BLaER1 (cell line): ENCODE data around the gene CLSTN2.

Source experiments
- H3K27ac ChIP-seq: shearing (Covaris generic); formaldehyde crosslinking; 2 replicates; pipeline ENCODE4 v1.8.1; 2022
- H3K27me3 ChIP-seq: shearing (Covaris generic); formaldehyde crosslinking; 2 replicates; pipeline ENCODE4 v1.8.1; 2022
- H3K36me3 ChIP-seq: shearing (Covaris generic); formaldehyde crosslinking; 2 replicates; pipeline ENCODE4 v1.8.1; 2022
- H3K4me1 ChIP-seq: shearing (Covaris generic); formaldehyde crosslinking; 2 replicates; pipeline ENCODE4 v1.8.1; 2022
- H3K4me2 ChIP-seq: shearing (Covaris generic); formaldehyde crosslinking; 2 replicates; pipeline ENCODE4 v1.8.1; 2022
- H3K4me3 ChIP-seq: shearing (Covaris generic); formaldehyde crosslinking; 2 replicates; pipeline ENCODE4 v1.8.1; 2022
- H3K9ac ChIP-seq: shearing (Covaris generic); formaldehyde crosslinking; 2 replicates; pipeline ENCODE4 v1.8.1; 2022
- H3K9me3 ChIP-seq: shearing (Covaris generic); formaldehyde crosslinking; 2 replicates; pipeline ENCODE4 v1.8.1; 2022
- H4K20me1 ChIP-seq: shearing (Covaris generic); formaldehyde crosslinking; 2 replicates; pipeline ENCODE4 v1.8.1; 2022
- Cebpa-rat ChIP-seq: shearing (Covaris generic); IDR thresholded peaks from 2 replicates; pipeline ENCODE4 v1.8.1; 2022

Gene CLSTN2

GRCh38 chr3:140465988-140466387 is 531.0 kb downstream of the CLSTN2 start:
- Histone ChIP-seq H3K4me1 (no peaks in the 10 kb centered on the region), H3K27ac (no peak overlapping the region), H3K9ac (no peak overlapping the region), H3K4me2 (no peak overlapping the region), H3K4me3 (no peak overlapping the region), H3K27me3 (no peaks in the 10 kb centered on the region), H3K9me3 (no peaks in the 10 kb centered on the region), H3K36me3 (no peaks in the 10 kb centered on the region), H4K20me1 (no peaks in the 10 kb centered on the region)
- no peak for TF ChIP-seq Cebpa-rat

- Histone ChIP-seq H4K20me1 (no peaks in the 10 kb centered on the region), H3K27ac (no peak overlapping the region), H3K9ac (no peak overlapping the region), H3K4me2 (no peak overlapping the region), H3K4me3 (no peak overlapping the region), H3K4me1 (no peaks in the 10 kb centered on the region), H3K27me3 (no peaks in the 10 kb centered on the region), H3K36me3 (no peaks in the 10 kb centered on the region), H3K9me3 (no peaks in the 10 kb centered on the region)
- TF ChIP-seq Cebpa-rat = no peak
Observed at GRCh38 chr3:140466535-140466934, 531.5 kb downstream of the CLSTN2 start.

GRCh38 chr3:140467104-140467577 is 532.2 kb downstream of the CLSTN2 start:
- Histone ChIP-seq H4K20me1 (no peaks in the 10 kb centered on the region), H3K4me1 (no peaks in the 10 kb centered on the region), H3K36me3 (no peaks in the 10 kb centered on the region), H3K9ac (no peak overlapping the region), H3K9me3 (no peaks in the 10 kb centered on the region), H3K27me3 (no peaks in the 10 kb centered on the region), H3K4me2 (no peak overlapping the region), H3K4me3 (no peak overlapping the region), H3K27ac (no peak overlapping the region)
- TF ChIP-seq Cebpa-rat = no peak

GRCh38 chr3:140467796-140468315 is 532.9 kb downstream of the CLSTN2 start:
- Histone ChIP-seq H3K9me3 (no peaks in the 10 kb centered on the region), H3K27me3 (no peaks in the 10 kb centered on the region), H3K4me2 (no peak overlapping the region), H3K9ac (no peak overlapping the region), H3K27ac (no peak overlapping the region), H3K36me3 (no peaks in the 10 kb centered on the region), H4K20me1 (no peaks in the 10 kb centered on the region), H3K4me3 (no peak overlapping the region), H3K4me1 (no peaks in the 10 kb centered on the region)
- no peak for TF ChIP-seq Cebpa-rat

- Histone ChIP-seq H3K4me1 (no peaks in the 10 kb centered on the region), H4K20me1 (no peaks in the 10 kb centered on the region), H3K4me3 (no peak overlapping the region), H3K4me2 (no peak overlapping the region), H3K9ac (no peak overlapping the region), H3K9me3 (no peaks in the 10 kb centered on the region), H3K36me3 (no peaks in the 10 kb centered on the region), H3K27ac (no peak overlapping the region), H3K27me3 (no peaks in the 10 kb centered on the region)
- no peak for TF ChIP-seq Cebpa-rat
Observed at GRCh38 chr3:140468407-140468806, 533.4 kb downstream of the CLSTN2 start.

GRCh38 chr3:140469491-140469890 is 534.5 kb downstream of the CLSTN2 start:
- Histone ChIP-seq H3K27me3 (no peaks in the 10 kb centered on the region), H3K9ac (no peak overlapping the region), H3K4me1 (no peaks in the 10 kb centered on the region), H3K4me2 (no peak overlapping the region), H3K4me3 (no peak overlapping the region), H4K20me1 (no peaks in the 10 kb centered on the region), H3K36me3 (no peaks in the 10 kb centered on the region), H3K9me3 (no peaks in the 10 kb centered on the region), H3K27ac (no peak overlapping the region)
- no peak for TF ChIP-seq Cebpa-rat

- Histone ChIP-seq H3K9ac (no peak overlapping the region), H3K4me1 (no peaks in the 10 kb centered on the region), H3K27me3 (no peaks in the 10 kb centered on the region), H3K9me3 (no peaks in the 10 kb centered on the region), H4K20me1 (no peaks in the 10 kb centered on the region), H3K27ac (no peak overlapping the region), H3K4me2 (no peak overlapping the region), H3K4me3 (no peak overlapping the region), H3K36me3 (no peaks in the 10 kb centered on the region)
- TF ChIP-seq Cebpa-rat = no peak
Observed at GRCh38 chr3:140470211-140470610, 535.2 kb downstream of the CLSTN2 start.

GRCh38 chr3:140470962-140471361 is 536.0 kb downstream of the CLSTN2 start:
- H3K4me2 ChIP-seq = no peak overlapping the region
- no peak overlapping the region for H3K9ac ChIP-seq
- TF ChIP-seq Cebpa-rat = no peak
- no peaks in the 10 kb centered on the region for H3K27me3 ChIP-seq
- H3K27ac ChIP-seq = no peak overlapping the region
- no peaks in the 10 kb centered on the region for H3K9me3 ChIP-seq
- H4K20me1 ChIP-seq = no peaks in the 10 kb centered on the region
- H3K4me3 ChIP-seq = no peak overlapping the region
- no peaks in the 10 kb centered on the region for H3K4me1 ChIP-seq
- H3K36me3 ChIP-seq = no peaks in the 10 kb centered on the region

- Histone ChIP-seq H3K4me3 (no peak overlapping the region), H3K27ac (no peak overlapping the region), H3K9ac (no peak overlapping the region), H3K4me1 (no peaks in the 10 kb centered on the region), H3K27me3 (no peaks in the 10 kb centered on the region), H4K20me1 (no peaks in the 10 kb centered on the region), H3K4me2 (no peak overlapping the region), H3K9me3 (no peaks in the 10 kb centered on the region), H3K36me3 (no peaks in the 10 kb centered on the region)
- TF ChIP-seq Cebpa-rat = no peak
Observed at GRCh38 chr3:140472306-140473020, 537.5 kb downstream of the CLSTN2 start.

- no peak overlapping the region for H3K9ac ChIP-seq
- H3K4me3 ChIP-seq = no peak overlapping the region
- no peaks in the 10 kb centered on the region for H3K36me3 ChIP-seq
- no peaks in the 10 kb centered on the region for H3K9me3 ChIP-seq
- H3K27me3 ChIP-seq = no peaks in the 10 kb centered on the region
- no peaks in the 10 kb centered on the region for H4K20me1 ChIP-seq
- TF ChIP-seq Cebpa-rat = no peak
- no peak overlapping the region for H3K4me2 ChIP-seq
- no peaks in the 10 kb centered on the region for H3K4me1 ChIP-seq
- no peak overlapping the region for H3K27ac ChIP-seq
Observed at GRCh38 chr3:140487566-140487965, 552.6 kb downstream of the CLSTN2 start.
